DMS153 treated with DMSO at 0.1 percent for 48 hours (cell line): ENCODE results near the gene MED26.

Experiments used
- DNase-seq: peaks from one replicate; lab custom pipeline; 2025; ENCODE audit not compliant: unreplicated experiment; lab: John Stamatoyannopoulos, UW

The MED26 gene

GRCh38 chr19:16542045-16542909, 85.7 kb downstream of the MED26 start, which contains the start of gene CHERP:
CHERP (minus strand) TSS chr19:16542437; CDS start chr19:16542378, 59 bp downstream.
- DNase-seq = peak; percentile 93

GRCh38 chr19:16541526-16542044, 86.4 kb downstream of the MED26 start:
- no peak for DNase-seq

GRCh38 chr19:16540948-16541347, 87.1 kb downstream of the MED26 start:
- DNase-seq = no peak

GRCh38 chr19:16537111-16537510, 90.9 kb downstream of the MED26 start:
- no peak for DNase-seq

GRCh38 chr19:16536130-16536529, 91.9 kb downstream of the MED26 start:
- no peak for DNase-seq

- DNase-seq = no peak
Measured at GRCh38 chr19:16535381-16535780, 92.6 kb downstream of the MED26 start.

GRCh38 chr19:16532440-16533234, 95.4 kb downstream of the MED26 start:
- DNase-seq = no peak

GRCh38 chr19:16531380-16531669, 96.7 kb downstream of the MED26 start:
- DNase-seq = no peak

GRCh38 chr19:16530540-16531379, 97.2 kb downstream of the MED26 start:
- no peak for DNase-seq

- no peak for DNase-seq
Measured at GRCh38 chr19:16529466-16530144, 98.4 kb downstream of the MED26 start.

- DNase-seq = no peak
Measured at GRCh38 chr19:16527971-16528521, 100.0 kb downstream of the MED26 start.

GRCh38 chr19:16527334-16527935, 100.6 kb downstream of the MED26 start:
- DNase-seq = no peak

- no peak for DNase-seq
Measured at GRCh38 chr19:16525751-16526481, 102.1 kb downstream of the MED26 start.

GRCh38 chr19:16524991-16525734, 102.8 kb downstream of the MED26 start:
- DNase-seq = no peak
